ENCODE measurements around the gene TIGD1.

DNA sequence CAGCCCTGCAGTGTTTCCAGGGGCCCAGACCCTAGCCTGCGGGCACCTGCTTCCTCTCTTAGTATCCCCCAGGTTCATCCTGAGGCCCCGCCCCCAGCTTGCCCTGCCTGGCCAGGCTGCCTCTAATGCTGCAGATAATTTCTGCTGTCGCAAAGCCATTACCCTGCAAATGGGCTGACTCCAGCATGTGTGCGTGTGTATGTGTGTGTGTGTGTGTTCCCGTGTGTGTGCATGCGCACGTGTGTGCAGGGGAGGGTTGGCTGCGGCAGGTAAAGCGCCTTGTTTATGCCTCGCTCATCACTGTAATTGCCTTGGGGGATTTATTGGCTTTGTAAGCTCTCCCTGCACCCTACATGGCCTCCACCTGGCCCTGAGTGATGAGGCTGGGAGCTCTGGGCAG is 37.8 kb downstream of the TIGD1 start:
- TF ChIP-seq POLR2AphosphoS5 (IDR thresholded peaks at IDR 0.05) (no peak), POLR2A (IDR thresholded peaks at IDR 0.05) (no peak), EP300 (IDR thresholded peaks at IDR 0.05) (no peak)
- TF ChIP-seq, protein P1, sequence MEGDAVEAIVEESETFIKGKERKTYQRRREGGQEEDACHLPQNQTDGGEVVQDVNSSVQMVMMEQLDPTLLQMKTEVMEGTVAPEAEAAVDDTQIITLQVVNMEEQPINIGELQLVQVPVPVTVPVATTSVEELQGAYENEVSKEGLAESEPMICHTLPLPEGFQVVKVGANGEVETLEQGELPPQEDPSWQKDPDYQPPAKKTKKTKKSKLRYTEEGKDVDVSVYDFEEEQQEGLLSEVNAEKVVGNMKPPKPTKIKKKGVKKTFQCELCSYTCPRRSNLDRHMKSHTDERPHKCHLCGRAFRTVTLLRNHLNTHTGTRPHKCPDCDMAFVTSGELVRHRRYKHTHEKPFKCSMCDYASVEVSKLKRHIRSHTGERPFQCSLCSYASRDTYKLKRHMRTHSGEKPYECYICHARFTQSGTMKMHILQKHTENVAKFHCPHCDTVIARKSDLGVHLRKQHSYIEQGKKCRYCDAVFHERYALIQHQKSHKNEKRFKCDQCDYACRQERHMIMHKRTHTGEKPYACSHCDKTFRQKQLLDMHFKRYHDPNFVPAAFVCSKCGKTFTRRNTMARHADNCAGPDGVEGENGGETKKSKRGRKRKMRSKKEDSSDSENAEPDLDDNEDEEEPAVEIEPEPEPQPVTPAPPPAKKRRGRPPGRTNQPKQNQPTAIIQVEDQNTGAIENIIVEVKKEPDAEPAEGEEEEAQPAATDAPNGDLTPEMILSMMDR (IDR thresholded peaks at IDR 0.05): no peak
